H9 (cell line): ENCODE measurements around the gene CNNM1. TPM values are rescaled to one million over a fixed set of nuclear protein-coding genes. Genes with fewer than 3 reads are reported as not detected.

Experiments
- DNase-seq: peaks from one replicate; pipeline ENCODE4 v3.0.0-alpha.2; 2017
- H2AFZ ChIP-seq: one replicate; pipeline ENCODE4 v1.6.1; 2013; ENCODE audit warnings: mild to moderate bottlenecking, low read length, control low read depth, moderate library complexity
- H2AK5ac ChIP-seq: 2 replicates; pipeline ENCODE4 v1.6.1; 2013; ENCODE audit warnings: low read length, control low read depth, mixed read lengths; ENCODE audit not compliant: insufficient read length
- H2BK120ac ChIP-seq: one replicate; pipeline ENCODE4 v1.6.1; 2013; ENCODE audit warnings: low read depth, mild to moderate bottlenecking, low read length, control low read depth, inconsistent platforms; ENCODE audit not compliant: poor library complexity, severe bottlenecking
- H2BK12ac ChIP-seq: 2 replicates; pipeline ENCODE4 v1.6.1; 2013; ENCODE audit warnings: low read length, control low read depth, mixed read lengths, low read depth; ENCODE audit not compliant: insufficient read length
- H2BK15ac ChIP-seq: 2 replicates; pipeline ENCODE4 v1.6.1; 2013; ENCODE audit warnings: low read depth, low read length, control low read depth
- H2BK20ac ChIP-seq: one replicate; pipeline ENCODE4 v1.6.1; 2013; ENCODE audit warnings: low read depth, mild to moderate bottlenecking, low read length, control low read depth, inconsistent platforms; ENCODE audit not compliant: poor library complexity, severe bottlenecking
- H2BK5ac ChIP-seq: 2 replicates; pipeline ENCODE4 v1.6.1; 2013; ENCODE audit warnings: low read length, control low read depth, mixed read lengths; ENCODE audit not compliant: insufficient read length
- H3K14ac ChIP-seq: 2 replicates; pipeline ENCODE4 v1.6.1; 2013; ENCODE audit warnings: low read length, control low read depth; ENCODE audit not compliant: insufficient read depth
- H3K18ac ChIP-seq: 2 replicates; pipeline ENCODE4 v1.6.1; 2013; ENCODE audit warnings: low read depth, mild to moderate bottlenecking, mixed read lengths, low read length, control low read depth; ENCODE audit not compliant: insufficient read length
- H3K23ac ChIP-seq: 2 replicates; pipeline ENCODE4 v1.6.1; 2013; ENCODE audit warnings: low read length, control low read depth, mixed read lengths, low read depth; ENCODE audit not compliant: insufficient read length
- H3K23me2 ChIP-seq: 2 replicates; pipeline ENCODE4 v1.6.1; 2013; ENCODE audit warnings: low read depth, mild to moderate bottlenecking, mixed read lengths, low read length, control low read depth; ENCODE audit not compliant: insufficient read length, poor library complexity, severe bottlenecking
- H3K27ac ChIP-seq: 2 replicates; pipeline ENCODE4 v1.5.1; 2013; ENCODE audit warnings: low read length, control low read depth, mixed read lengths, low read depth; ENCODE audit not compliant: insufficient read length
- H3K27me3 ChIP-seq: 2 replicates; pipeline ENCODE4 v1.6.1; 2013; ENCODE audit warnings: low read length, control low read depth, inconsistent platforms; ENCODE audit not compliant: insufficient read depth
- H3K4ac ChIP-seq: 2 replicates; pipeline ENCODE4 v1.6.1; 2013; ENCODE audit warnings: low read depth, mild to moderate bottlenecking, control low read depth, inconsistent platforms, low read length, moderate library complexity
- H3K4me1 ChIP-seq: 2 replicates; pipeline ENCODE4 v1.6.1; 2013; ENCODE audit warnings: low read length, control low read depth, inconsistent platforms; ENCODE audit not compliant: insufficient read depth
- H3K4me2 ChIP-seq: 2 replicates; pipeline ENCODE4 v1.6.1; 2013; ENCODE audit warnings: low read length, control low read depth, mixed read lengths; ENCODE audit not compliant: insufficient read length, insufficient read depth
- H3K56ac ChIP-seq: 2 replicates; pipeline ENCODE4 v1.6.1; 2013; ENCODE audit warnings: low read depth, mild to moderate bottlenecking, mixed read lengths, low read length, control low read depth; ENCODE audit not compliant: insufficient read length
- H3K79me1 ChIP-seq: 2 replicates; pipeline ENCODE4 v1.6.1; 2013; ENCODE audit warnings: low read depth, mild to moderate bottlenecking, moderate library complexity, low read length, control low read depth, inconsistent platforms; ENCODE audit not compliant: insufficient read depth, poor library complexity, severe bottlenecking
- H3K79me2 ChIP-seq: 2 replicates; pipeline ENCODE4 v1.6.1; 2013; ENCODE audit warnings: low read length, control low read depth, inconsistent platforms; ENCODE audit not compliant: insufficient read depth
- H3K9ac ChIP-seq: 2 replicates; pipeline ENCODE4 v1.6.1; 2013; ENCODE audit warnings: low read length, control low read depth, mixed read lengths; ENCODE audit not compliant: insufficient read length; ENCODE audit errors: extremely low read depth
- H3K9me3 ChIP-seq: one replicate; pipeline ENCODE4 v1.6.1; 2013; ENCODE audit warnings: low read depth, low read length, inconsistent platforms; ENCODE audit not compliant: control insufficient read depth
- H3T11ph ChIP-seq: one replicate; pipeline ENCODE4 v1.6.1; 2013; ENCODE audit warnings: mild to moderate bottlenecking, low read length, control low read depth, inconsistent platforms
- H4K20me1 ChIP-seq: one replicate; pipeline ENCODE4 v1.6.1; 2013; ENCODE audit not compliant: control insufficient read depth, insufficient read length, insufficient read depth
- H4K5ac ChIP-seq: 2 replicates; pipeline ENCODE4 v1.6.1; 2013; ENCODE audit warnings: low read depth, mild to moderate bottlenecking, mixed read lengths, low read length, control low read depth; ENCODE audit not compliant: insufficient read length
- H4K8ac ChIP-seq: replicated peaks from 2 replicates; pipeline ENCODE4 v1.6.1; 2013; ENCODE audit warnings: low read length, control low read depth, mixed read lengths, low read depth; ENCODE audit not compliant: insufficient read length
- H4K91ac ChIP-seq: 2 replicates; pipeline ENCODE4 v1.6.1; 2013; ENCODE audit warnings: low read depth, mild to moderate bottlenecking, moderate library complexity, mixed read lengths, low read length, control low read depth; ENCODE audit not compliant: insufficient read length
- H3K27ac Mint-ChIP-seq, 3 experiments: 2 replicates in 2 of 3; 3 replicates in 1 of 3; pipeline ENCODE4 v1.8.0; 2020 to 2021; ENCODE audit warnings: mixed read lengths in 3 of 3, mild to moderate bottlenecking in 1 of 3, moderate library complexity in 1 of 3
- H3K27me3 Mint-ChIP-seq: 2 replicates; pipeline ENCODE4 v1.8.0; 2021; ENCODE audit warnings: low read depth, mild to moderate bottlenecking, moderate library complexity, mixed read lengths
- H3K36me3 Mint-ChIP-seq, 3 experiments: 2 replicates in 2 of 3; 3 replicates in 1 of 3; pipeline ENCODE4 v1.8.0; 2020 to 2021; ENCODE audit warnings: low read depth in 3 of 3, mixed read lengths in 3 of 3; ENCODE audit not compliant: insufficient read depth in 1 of 3
- H3K4me1 Mint-ChIP-seq, 2 experiments: 2 replicates each; pipeline ENCODE4 v1.8.0; 2020; ENCODE audit warnings: mixed read lengths in 2 of 2
- H3K4me3 Mint-ChIP-seq, 2 experiments: 2 replicates in 1 of 2; 3 replicates in 1 of 2; pipeline ENCODE4 v1.8.0; 2020 to 2021; ENCODE audit warnings: mild to moderate bottlenecking in 2 of 2, mixed read lengths in 2 of 2, moderate library complexity in 1 of 2
- H3K9me3 Mint-ChIP-seq, 2 experiments: 2 replicates in 1 of 2; 3 replicates in 1 of 2; pipeline ENCODE4 v1.8.0; 2020; ENCODE audit warnings: mild to moderate bottlenecking in 2 of 2, mixed read lengths in 2 of 2, moderate library complexity in 1 of 2
- WGBS: extraction: QIAGEN DNeasy Blood & Tissue Kit; methylation state at CpG from one replicate; pipeline ENCODE4 v1.1.7; 2013; ENCODE audit warnings: missing lambda C conversion rate, low lambda C conversion rate, mixed read lengths; ENCODE audit not compliant: insufficient read length; ENCODE audit errors: extremely low coverage; 5-methylcytosine and 5-hydroxymethylcytosine counted together
- total RNA-seq: library from RNA; stranded (reverse); gene quantifications from 2 replicates; pipeline ENCODE4 v1.2.1, GENCODE V29; 2021
- TF ChIP-seq, protein P1 (sequence below): fragments of 200-600 bp; sonication (generic); conservative IDR thresholded peaks from 3 replicates; pipeline ENCODE4 v1.8.0; 2021; ENCODE audit warnings: antibody characterized with exemption, mild to moderate bottlenecking

Gene CNNM1
- total RNA-seq, 1 experiment from 2014 or later: 0.35 TPM

DNA sequence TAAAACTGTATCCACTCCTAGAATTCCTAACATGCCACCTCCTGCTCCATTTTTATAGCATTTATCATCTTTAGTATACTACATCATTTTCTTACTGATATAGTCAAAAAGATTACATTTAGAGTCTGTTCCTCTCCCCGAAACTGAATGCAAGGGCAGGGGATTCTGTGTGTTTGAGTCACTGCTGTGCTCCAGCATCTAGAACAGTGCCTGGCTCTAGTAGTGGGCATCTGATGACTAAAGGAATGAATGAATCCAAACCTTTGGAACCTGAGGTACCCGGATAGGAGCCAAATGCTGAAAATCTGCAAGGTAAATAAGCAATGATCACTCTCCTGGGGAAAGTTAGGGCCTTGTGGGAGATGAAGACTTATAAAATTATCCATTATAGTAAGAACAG, 82.4 kb downstream of the CNNM1 start:
- Histone ChIP-seq H3K79me2 (no peaks in the 10 kb centered on the region), H3K79me1 (no peaks in the 10 kb centered on the region), H4K20me1 (no peaks in the 10 kb centered on the region), H2BK12ac (no peak overlapping the region), H4K91ac (no peak overlapping the region), H4K8ac (no peak overlapping the region), H2BK5ac (no peak overlapping the region), H4K5ac (no peak overlapping the region), H3K27me3 (no peaks in the 10 kb centered on the region), H3K4ac (no peak overlapping the region), H2BK20ac (no peak overlapping the region), H2BK15ac (no peak overlapping the region), H3T11ph (no peak overlapping the region), H2AFZ (no peak overlapping the region), H3K9me3 (no peaks in the 10 kb centered on the region), H3K23me2 (no peaks in the 10 kb centered on the region), H3K14ac (no peak overlapping the region), H3K18ac (no peak overlapping the region), H2AK5ac (no peak overlapping the region), H3K4me2 (no peak overlapping the region), H3K9ac (no peak overlapping the region), H3K56ac (no peak overlapping the region), H3K23ac (no peak overlapping the region), H3K27ac (no peak overlapping the region), H3K4me1 (no peaks in the 10 kb centered on the region), H2BK120ac (no peak overlapping the region)
- H3K36me3 Mint-ChIP-seq: peaks cover 6 to 20% (median 6%) of the 10 kb centered on the region in 3 experiments; a peak in 6 of 7 replicates
- H3K4me3 Mint-ChIP-seq: no peak overlapping the region; a peak in 1 of 5 replicates
- 0 out of 5 replicates have a peak, but pooled peaks cover 0 to 2% of the 10 kb centered on the region in 2 experiments for H3K9me3 Mint-ChIP-seq
- no peaks in the 10 kb centered on the region for H3K27me3 Mint-ChIP-seq
- no peak overlapping the region for H3K27ac Mint-ChIP-seq
- no CpG with 5 or more reads among the region's 2 CpGs for WGBS
- peaks cover 6% of the 10 kb centered on the region in 2 experiments; a peak in 3 of 4 replicates for H3K4me1 Mint-ChIP-seq
- TF ChIP-seq, protein P1, sequence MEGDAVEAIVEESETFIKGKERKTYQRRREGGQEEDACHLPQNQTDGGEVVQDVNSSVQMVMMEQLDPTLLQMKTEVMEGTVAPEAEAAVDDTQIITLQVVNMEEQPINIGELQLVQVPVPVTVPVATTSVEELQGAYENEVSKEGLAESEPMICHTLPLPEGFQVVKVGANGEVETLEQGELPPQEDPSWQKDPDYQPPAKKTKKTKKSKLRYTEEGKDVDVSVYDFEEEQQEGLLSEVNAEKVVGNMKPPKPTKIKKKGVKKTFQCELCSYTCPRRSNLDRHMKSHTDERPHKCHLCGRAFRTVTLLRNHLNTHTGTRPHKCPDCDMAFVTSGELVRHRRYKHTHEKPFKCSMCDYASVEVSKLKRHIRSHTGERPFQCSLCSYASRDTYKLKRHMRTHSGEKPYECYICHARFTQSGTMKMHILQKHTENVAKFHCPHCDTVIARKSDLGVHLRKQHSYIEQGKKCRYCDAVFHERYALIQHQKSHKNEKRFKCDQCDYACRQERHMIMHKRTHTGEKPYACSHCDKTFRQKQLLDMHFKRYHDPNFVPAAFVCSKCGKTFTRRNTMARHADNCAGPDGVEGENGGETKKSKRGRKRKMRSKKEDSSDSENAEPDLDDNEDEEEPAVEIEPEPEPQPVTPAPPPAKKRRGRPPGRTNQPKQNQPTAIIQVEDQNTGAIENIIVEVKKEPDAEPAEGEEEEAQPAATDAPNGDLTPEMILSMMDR: no peak
- no peak for DNase-seq
